SK-N-SH (cell line): ENCODE data around the gene TMEM184A. TPM values are rescaled to one million over a fixed set of nuclear protein-coding genes. Genes with fewer than 3 reads are reported as not detected.
A peak's percentile ranks its signal among the peaks of the same experiment; 100 is the strongest.

ENCODE experiments used
- CTCF ChIA-PET: fragments of 300-600, 350-600 bp; formaldehyde crosslinking; extraction: SDS; loops from one replicate; lab custom pipeline; 2021; lab: Yijun Ruan, JAX
- POLR2A ChIA-PET: fragments of 350-600 bp; sonication (Branson Sonifier 250); formaldehyde crosslinking; extraction: SDS; loops from one replicate; lab custom pipeline; 2020; ENCODE audit warnings: antibody characterized with exemption, inconsistent platforms; lab: Yijun Ruan, JAX
- DNase-seq: peaks from one replicate; pipeline ENCODE4 v3.0.0; 2012
- H2AFZ ChIP-seq: fragments of 200-600 bp; sonication (generic); 2 replicates; pipeline ENCODE4 v1.8.1; 2016; ENCODE audit warnings: antibody characterized with exemption, mild to moderate bottlenecking, low read depth
- H3F3A ChIP-seq: fragments of 200-600 bp; sonication (generic); replicated peaks from 2 replicates; pipeline ENCODE3; 2016; ENCODE audit warnings: antibody characterized with exemption, mild to moderate bottlenecking; ENCODE audit not compliant: insufficient read depth
- H3K27ac ChIP-seq, 2 experiments: fragments of 200-500 bp in 1 of 2; fragments of 200-600 bp in 1 of 2; sonication (Bioruptor generic) in 1 of 2; sonication (generic), shearing (Covaris generic) in 1 of 2; 2 replicates each; pipeline versions ENCODE4 v1.5.1 to v1.6.1; 2014 to 2016; ENCODE audit warnings: low read depth in 2 of 2, inconsistent platforms in 1 of 2, low read length in 1 of 2, mild to moderate bottlenecking in 1 of 2, mixed read lengths in 1 of 2
- H3K27me3 ChIP-seq: fragments of 200-600 bp; sonication (generic), shearing (Covaris generic); 2 replicates; pipeline ENCODE4 v1.6.1; 2016; ENCODE audit warnings: mixed run types; ENCODE audit not compliant: insufficient read depth
- H3K36me3 ChIP-seq, 2 experiments: fragments of 200-500 bp in 1 of 2; fragments of 200-600 bp in 1 of 2; sonication (Bioruptor generic) in 1 of 2; sonication (generic) in 1 of 2; replicated peaks in 1 of 2; 2 replicates each; pipeline versions ENCODE3 to v1.5.1; 2014 to 2016; ENCODE audit warnings: low read length in 1 of 2, mild to moderate bottlenecking in 1 of 2; ENCODE audit not compliant: insufficient read depth in 2 of 2, control insufficient read depth in 1 of 2
- H3K4me1 ChIP-seq, 2 experiments: fragments of 200-500 bp in 1 of 2; fragments of 200-600 bp in 1 of 2; sonication (Bioruptor generic) in 1 of 2; sonication (generic), shearing (Covaris generic) in 1 of 2; 2 replicates each; pipeline versions ENCODE4 v1.5.1 to v1.6.1; 2014 to 2016; ENCODE audit warnings: low read depth in 1 of 2, low read length in 1 of 2, mixed run types in 1 of 2; ENCODE audit not compliant: insufficient read depth in 2 of 2, control insufficient read depth in 1 of 2
- H3K4me2 ChIP-seq: fragments of 200-600 bp; sonication (generic), shearing (Covaris generic); 2 replicates; pipeline ENCODE4 v1.6.1; 2017; ENCODE audit warnings: mixed run types
- H3K4me3 ChIP-seq, 2 experiments: fragments of 200-500 bp in 1 of 2; fragments of 200-600 bp in 1 of 2; sonication (Bioruptor generic) in 1 of 2; sonication (generic), shearing (Covaris generic) in 1 of 2; 2 replicates each; pipeline versions ENCODE4 v1.5.1 to v1.8.1; 2014 to 2016; ENCODE audit warnings: low read depth in 2 of 2, inconsistent platforms in 1 of 2, low read length in 1 of 2, mild to moderate bottlenecking in 1 of 2, mixed read lengths in 1 of 2, moderate library complexity in 1 of 2
- H3K79me2 ChIP-seq: fragments of 200-600 bp; sonication (generic); 2 replicates; pipeline ENCODE4 v1.8.1; 2017; ENCODE audit warnings: mild to moderate bottlenecking; ENCODE audit not compliant: insufficient read depth
- H3K9ac ChIP-seq: fragments of 200-600 bp; sonication (generic); 2 replicates; pipeline ENCODE4 v1.6.1; 2017; ENCODE audit warnings: mixed run types
- H3K9me2 ChIP-seq: fragments of 200-600 bp; sonication (generic); 2 replicates; pipeline ENCODE4 v1.6.1; 2017; ENCODE audit warnings: mixed run types
- H3K9me3 ChIP-seq: fragments of 200-600 bp; sonication (generic); 2 replicates; pipeline ENCODE4 v1.6.1; 2017; ENCODE audit warnings: mixed run types, mild to moderate bottlenecking, moderate library complexity
- H4K20me1 ChIP-seq: fragments of 200-600 bp; sonication (generic); 2 replicates; pipeline ENCODE4 v1.6.1; 2017; ENCODE audit warnings: mild to moderate bottlenecking, mixed run types; ENCODE audit not compliant: insufficient read depth
- CHD2 ChIP-seq: fragments of 150-350 bp; IDR thresholded peaks from 2 replicates; pipeline ENCODE4 v1.6.1; 2018; ENCODE audit warnings: low read length; ENCODE audit not compliant: partially characterized antibody
- EP300 ChIP-seq, 2 experiments: IDR thresholded peaks; 2 replicates each; pipeline versions ENCODE4 v1.4.0 to v1.6.1; 2012; ENCODE audit warnings: borderline replicate concordance in 1 of 2, low read depth in 1 of 2, low read length in 1 of 2
- GATA2 ChIP-seq: sonication (generic); formaldehyde crosslinking; IDR thresholded peaks from 2 replicates; pipeline ENCODE4 v1.5.0; 2020; ENCODE audit warnings: mild to moderate bottlenecking, missing genetic modification reagents
- JUND ChIP-seq: IDR thresholded peaks from 2 replicates; pipeline ENCODE4 v1.4.0; 2012
- MXI1 ChIP-seq: IDR thresholded peaks from 2 replicates; pipeline ENCODE4 v1.6.1; 2012; ENCODE audit warnings: mild to moderate bottlenecking, low read depth, low read length, improper control_type of control experiment
- NFIC ChIP-seq: IDR thresholded peaks from 2 replicates; pipeline ENCODE4 v1.4.0; 2012; ENCODE audit warnings: borderline replicate concordance
- POLR2AphosphoS5 ChIP-seq: IDR thresholded peaks from 2 replicates; pipeline ENCODE4 v1.6.1; 2012; ENCODE audit warnings: low read depth, low read length
- RCOR1 ChIP-seq: fragments of 150-350 bp; IDR thresholded peaks from 2 replicates; pipeline ENCODE4 v1.6.1; 2017; ENCODE audit warnings: antibody characterized with exemption, low read length
- SMC3 ChIP-seq: IDR thresholded peaks from 2 replicates; pipeline ENCODE4 v1.6.1; 2012; ENCODE audit warnings: low read depth, low read length, improper control_type of control experiment
- TEAD4 ChIP-seq: IDR thresholded peaks from 2 replicates; pipeline ENCODE4 v1.4.0; 2012; ENCODE audit warnings: mild to moderate bottlenecking, borderline replicate concordance; ENCODE audit not compliant: insufficient read depth
- WGBS: methylation state at CpG from one replicate; pipeline ENCODE4 v1.1.6; 2017; ENCODE audit warnings: low lambda C conversion rate; 5-methylcytosine and 5-hydroxymethylcytosine counted together
- polyA plus RNA-seq, 3 experiments: library from polyadenylated mRNA; depleted of rRNA; stranded (reverse); fragments of >200 nt; gene quantifications; 2 replicates each; pipeline ENCODE4 v1.2.3, GENCODE V29; 2012
- TF ChIP-seq, protein P1 (sequence below): fragments of 200-600 bp; sonication (generic); IDR thresholded peaks from 2 replicates; pipeline ENCODE4 v1.6.1; 2017; ENCODE audit warnings: antibody characterized with exemption, mild to moderate bottlenecking, moderate library complexity
- TF ChIP-seq, protein P2 (sequence below): IDR thresholded peaks from 2 replicates; pipeline ENCODE4 v1.4.0; 2012; ENCODE audit warnings: low read depth
- TF ChIP-seq, protein P3 (sequence below): IDR thresholded peaks from 2 replicates; pipeline ENCODE4 v1.4.0; 2012; ENCODE audit warnings: low read depth, borderline replicate concordance

TMEM184A gene
- polyA plus RNA-seq, 1 of the 3 experiments (the other 2 are of a cell fraction) = 1.5 TPM

GRCh38 chr7:1593091-1593866 is 37.3 kb upstream of the TMEM184A start:
- Histone ChIP-seq H3K27me3 (peaks cover 50% of the 10 kb centered on the region), H2AFZ (no peak overlapping the region), H4K20me1 (no peaks in the 10 kb centered on the region), H3K9me2 (no peaks in the 10 kb centered on the region), H3K9me3 (no peaks in the 10 kb centered on the region), H3K36me3 (no peaks in the 10 kb centered on the region), H3K4me3 (no peak overlapping the region), H3K4me2 (no peak overlapping the region), H3F3A (no peaks in the 10 kb centered on the region), H3K27ac (peak overlapping the region in 1 of 2 experiments; percentile 85; a peak in 2 of 4 replicates), H3K4me1 (peaks cover 0 to 65% of the 10 kb centered on the region in 2 experiments; a peak in 1 of 4 replicates), H3K9ac (no peak overlapping the region), H3K79me2 (no peaks in the 10 kb centered on the region)
- CTCF ChIA-PET = interaction anchor here (0.7 to 2.6 kb wide), 11 partner anchors 9 to 360 kb away, joined by 3 to 12 read pairs (median 3); no protein-coding TSS in a partner anchor
- peak; percentile 91 for TF ChIP-seq GATA2 (CRISPR knock-in tag)
- TF ChIP-seq, protein P1, sequence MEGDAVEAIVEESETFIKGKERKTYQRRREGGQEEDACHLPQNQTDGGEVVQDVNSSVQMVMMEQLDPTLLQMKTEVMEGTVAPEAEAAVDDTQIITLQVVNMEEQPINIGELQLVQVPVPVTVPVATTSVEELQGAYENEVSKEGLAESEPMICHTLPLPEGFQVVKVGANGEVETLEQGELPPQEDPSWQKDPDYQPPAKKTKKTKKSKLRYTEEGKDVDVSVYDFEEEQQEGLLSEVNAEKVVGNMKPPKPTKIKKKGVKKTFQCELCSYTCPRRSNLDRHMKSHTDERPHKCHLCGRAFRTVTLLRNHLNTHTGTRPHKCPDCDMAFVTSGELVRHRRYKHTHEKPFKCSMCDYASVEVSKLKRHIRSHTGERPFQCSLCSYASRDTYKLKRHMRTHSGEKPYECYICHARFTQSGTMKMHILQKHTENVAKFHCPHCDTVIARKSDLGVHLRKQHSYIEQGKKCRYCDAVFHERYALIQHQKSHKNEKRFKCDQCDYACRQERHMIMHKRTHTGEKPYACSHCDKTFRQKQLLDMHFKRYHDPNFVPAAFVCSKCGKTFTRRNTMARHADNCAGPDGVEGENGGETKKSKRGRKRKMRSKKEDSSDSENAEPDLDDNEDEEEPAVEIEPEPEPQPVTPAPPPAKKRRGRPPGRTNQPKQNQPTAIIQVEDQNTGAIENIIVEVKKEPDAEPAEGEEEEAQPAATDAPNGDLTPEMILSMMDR = peak; percentile 51
- no peak for TF ChIP-seq NFIC
- TF ChIP-seq MXI1 = no peak
- TF ChIP-seq POLR2AphosphoS5 = no peak
- peak; percentile 25 for TF ChIP-seq SMC3
- TF ChIP-seq TEAD4 = no peak
- TF ChIP-seq CHD2 = peak; percentile 18
- TF ChIP-seq, protein P2, sequence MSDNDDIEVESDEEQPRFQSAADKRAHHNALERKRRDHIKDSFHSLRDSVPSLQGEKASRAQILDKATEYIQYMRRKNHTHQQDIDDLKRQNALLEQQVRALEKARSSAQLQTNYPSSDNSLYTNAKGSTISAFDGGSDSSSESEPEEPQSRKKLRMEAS = no peak
- no peak for TF ChIP-seq RCOR1
- peak in 1 of 2 experiments; percentile 40; a peak in 1 of 4 replicates for TF ChIP-seq EP300 (IDR thresholded peaks at IDR 0.05; ENCODE audit: borderline replicate concordance in 1 of 2, low read depth in 1 of 2, low read length in 1 of 2)
- peak; percentile 78 for DNase-seq
- POLR2A ChIA-PET = no interaction called here
- WGBS = 29% methylated on average over 17 of the region's 19 CpGs

GRCh38 chr7:1592299-1592871 is 36.4 kb upstream of the TMEM184A start:
- Histone ChIP-seq H3K36me3 (no peaks in the 10 kb centered on the region), H3K9ac (no peak overlapping the region), H2AFZ (no peak overlapping the region), H3K27ac (peak overlapping the region in 1 of 2 experiments; percentile 85; a peak in 2 of 4 replicates), H3K27me3 (peaks cover 42% of the 10 kb centered on the region), H3K9me3 (no peaks in the 10 kb centered on the region), H3K4me3 (no peak overlapping the region), H4K20me1 (no peaks in the 10 kb centered on the region), H3F3A (no peaks in the 10 kb centered on the region), H3K4me2 (no peak overlapping the region), H3K4me1 (peaks cover 0 to 65% of the 10 kb centered on the region in 2 experiments; a peak in 1 of 4 replicates), H3K9me2 (no peaks in the 10 kb centered on the region), H3K79me2 (no peaks in the 10 kb centered on the region)
- CTCF ChIA-PET = interaction anchor here (0.7 to 2.6 kb wide), 7 partner anchors 9 to 166 kb away, joined by 3 to 12 read pairs (median 4); no protein-coding TSS in a partner anchor
- POLR2A ChIA-PET = no interaction called here
- TF ChIP-seq, protein P3, sequence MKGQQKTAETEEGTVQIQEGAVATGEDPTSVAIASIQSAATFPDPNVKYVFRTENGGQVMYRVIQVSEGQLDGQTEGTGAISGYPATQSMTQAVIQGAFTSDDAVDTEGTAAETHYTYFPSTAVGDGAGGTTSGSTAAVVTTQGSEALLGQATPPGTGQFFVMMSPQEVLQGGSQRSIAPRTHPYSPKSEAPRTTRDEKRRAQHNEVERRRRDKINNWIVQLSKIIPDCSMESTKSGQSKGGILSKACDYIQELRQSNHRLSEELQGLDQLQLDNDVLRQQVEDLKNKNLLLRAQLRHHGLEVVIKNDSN = no peak
- TF ChIP-seq JUND = no peak
- peak; percentile 37 for DNase-seq
- WGBS = 71% methylated on average over 20 of the region's 20 CpGs
